Measurements from ENCODE around the gene PLA2G3. TPM values are rescaled to one million over a fixed set of nuclear protein-coding genes. Genes with fewer than 3 reads are reported as not detected.

The PLA2G3 gene
- total RNA-seq, 1 experiment from 2014 or later: 8.2 TPM

GRCh38 chr22:31187627-31188026 is 47.3 kb upstream of the PLA2G3 start:
- Histone ChIP-seq H3K4ac (ENCODE audit: low read depth, low read length) (no peak overlapping the region), H3T11ph (ENCODE audit: low read length) (no peak overlapping the region), H3K79me1 (ENCODE audit: insufficient read depth, low read depth, low read length, poor library complexity, severe bottlenecking) (peaks cover 6% of the 10 kb centered on the region), H3K18ac (ENCODE audit: insufficient read length, low read depth, low read length) (no peak overlapping the region), H2BK20ac (ENCODE audit: low read depth, low read length, poor library complexity, severe bottlenecking) (no peak overlapping the region), H3K23ac (ENCODE audit: insufficient read length, low read depth, low read length) (no peak overlapping the region), H3K14ac (ENCODE audit: insufficient read depth, low read length) (no peak overlapping the region), H3K56ac (ENCODE audit: insufficient read length, low read depth, low read length) (no peak overlapping the region), H3K23me2 (ENCODE audit: insufficient read length, low read depth, low read length, poor library complexity, severe bottlenecking) (no peaks in the 10 kb centered on the region), H4K20me1 (ENCODE audit: control insufficient read depth, insufficient read depth, insufficient read length) (no peaks in the 10 kb centered on the region), H3K27me3 (ENCODE audit: insufficient read depth, low read length) (no peaks in the 10 kb centered on the region), H2BK5ac (ENCODE audit: insufficient read length, low read length) (no peak overlapping the region), H3K27ac (ENCODE audit: insufficient read length, low read depth, low read length) (no peak overlapping the region), H3K9me3 (ENCODE audit: control insufficient read depth, low read depth, low read length) (no peaks in the 10 kb centered on the region), H2BK12ac (ENCODE audit: insufficient read length, low read depth, low read length) (no peak overlapping the region), H2AFZ (ENCODE audit: low read length) (no peak overlapping the region), H2BK15ac (ENCODE audit: low read depth, low read length) (no peak overlapping the region), H4K8ac (replicated peaks; ENCODE audit: insufficient read length, low read depth, low read length) (no peak overlapping the region), H4K5ac (ENCODE audit: insufficient read length, low read depth, low read length) (no peak overlapping the region), H3K9ac (ENCODE audit: extremely low read depth, insufficient read length, low read length) (no peak overlapping the region), H3K4me1 (ENCODE audit: insufficient read depth, low read length) (no peaks in the 10 kb centered on the region), H3K4me2 (ENCODE audit: insufficient read depth, insufficient read length, low read length) (no peak overlapping the region), H2AK5ac (ENCODE audit: insufficient read length, low read length) (no peak overlapping the region), H3K79me2 (ENCODE audit: insufficient read depth, low read length) (no peaks in the 10 kb centered on the region), H2BK120ac (ENCODE audit: low read depth, low read length, poor library complexity, severe bottlenecking) (no peak overlapping the region), H4K91ac (ENCODE audit: insufficient read length, low read depth, low read length) (no peak overlapping the region)
- H3K36me3 Mint-ChIP-seq (ENCODE audit: insufficient read depth in 1 of 3, low read depth in 3 of 3): peaks cover 10 to 27% (median 23%) of the 10 kb centered on the region in 3 experiments
- peaks cover 9 to 11% of the 10 kb centered on the region in 2 experiments; a peak in 4 of 5 replicates for H3K9me3 Mint-ChIP-seq
- TF ChIP-seq CTCF (conservative IDR thresholded peaks at IDR 0.05): no peak
- H3K4me3 Mint-ChIP-seq: no peak overlapping the region
- H3K27ac Mint-ChIP-seq: peak overlapping the region in 1 of 3 experiments; percentile 5; a peak in 2 of 7 replicates
- no CpG with 5 or more reads among the region's 6 CpGs for WGBS (ENCODE audit: extremely low coverage, insufficient read length, low lambda C conversion rate)
- no peaks in the 10 kb centered on the region for H3K27me3 Mint-ChIP-seq (ENCODE audit: low read depth)
- H3K4me1 Mint-ChIP-seq: no peaks in the 10 kb centered on the region
- no peak for DNase-seq
